IMR-90 (cell line): ENCODE data around the gene SKA2. TPM values are rescaled to one million over a fixed set of nuclear protein-coding genes. Genes with fewer than 3 reads are reported as not detected.

Experiments used
- ATAC-seq: fragments of 200-7000 bp; cut with Tn5 transposase; 2 replicates; pipeline ENCODE4 v1.9.1; 2020; ENCODE audit warnings: low read depth, mild to moderate bottlenecking, moderate library complexity
- BruUV-seq: library from RNA; stranded (reverse); fragments of 400-500 nt; replicated peaks from 2 replicates; lab custom pipeline; 2021; lab: Mats Ljungman, UMichigan
- CTCF ChIA-PET: fragments of 300-600 bp; formaldehyde crosslinking; extraction: SDS; loops from one replicate; lab custom pipeline; 2021; ENCODE audit warnings: antibody characterized with exemption; lab: Yijun Ruan, JAX
- POLR2A ChIA-PET: fragments of 300-600 bp; sonication (Branson Sonifier 250); formaldehyde crosslinking; loops from one replicate; lab custom pipeline; 2022; ENCODE audit warnings: antibody characterized with exemption; ENCODE audit not compliant: unreplicated experiment; lab: Charles Lee
- DNase-seq: peaks from one replicate; pipeline ENCODE4 v3.0.0; 2013
- H2AFZ ChIP-seq: replicated peaks from 2 replicates; pipeline ENCODE3; 2013; ENCODE audit warnings: low read length, mild to moderate bottlenecking; ENCODE audit not compliant: poor library complexity
- H2AK5ac ChIP-seq: 2 replicates; pipeline ENCODE4 v1.6.1; 2013; ENCODE audit warnings: low read depth, low read length, inconsistent platforms
- H2AK9ac ChIP-seq: replicated peaks from 2 replicates; pipeline ENCODE3; 2013; ENCODE audit warnings: mild to moderate bottlenecking, low read depth, low read length, moderate library complexity; ENCODE audit not compliant: poor library complexity
- H2BK120ac ChIP-seq: 2 replicates; pipeline ENCODE4 v1.6.1; 2013; ENCODE audit warnings: low read depth, low read length, inconsistent platforms
- H2BK15ac ChIP-seq: 3 replicates; pipeline ENCODE4 v1.6.1; 2013; ENCODE audit warnings: low read depth, low read length, inconsistent platforms
- H2BK20ac ChIP-seq: 2 replicates; pipeline ENCODE4 v1.6.1; 2013; ENCODE audit warnings: low read depth, mild to moderate bottlenecking, inconsistent platforms, low read length, moderate library complexity
- H2BK5ac ChIP-seq: 2 replicates; pipeline ENCODE4 v1.6.1; 2013; ENCODE audit warnings: mild to moderate bottlenecking, low read depth, low read length, inconsistent platforms; ENCODE audit not compliant: poor library complexity, severe bottlenecking
- H3K14ac ChIP-seq: replicated peaks from 2 replicates; pipeline ENCODE4 v1.6.1; 2013; ENCODE audit warnings: low read depth, low read length, inconsistent platforms
- H3K18ac ChIP-seq: 2 replicates; pipeline ENCODE4 v1.6.1; 2013; ENCODE audit warnings: low read depth, low read length, control low read depth
- H3K23ac ChIP-seq: 2 replicates; pipeline ENCODE4 v1.6.1; 2013; ENCODE audit warnings: low read depth, low read length, inconsistent platforms
- H3K27ac ChIP-seq: 2 replicates; pipeline ENCODE4 v1.5.1; 2013; ENCODE audit warnings: mild to moderate bottlenecking, control low read depth, low read length; ENCODE audit not compliant: insufficient read depth
- H3K27me3 ChIP-seq: 2 replicates; pipeline ENCODE4 v1.6.1; 2013; ENCODE audit warnings: low read length; ENCODE audit not compliant: control insufficient read depth, insufficient read depth
- H3K36me3 ChIP-seq: 2 replicates; pipeline ENCODE4 v1.6.1; 2013; ENCODE audit warnings: low read length, mixed read lengths; ENCODE audit not compliant: control insufficient read depth, insufficient read depth
- H3K4ac ChIP-seq: 2 replicates; pipeline ENCODE4 v1.6.1; 2013; ENCODE audit warnings: low read depth, low read length, inconsistent platforms
- H3K4me1 ChIP-seq: 2 replicates; pipeline ENCODE4 v1.6.1; 2013; ENCODE audit warnings: low read length, mixed read lengths; ENCODE audit not compliant: control insufficient read depth, insufficient read depth
- H3K4me2 ChIP-seq: 2 replicates; pipeline ENCODE4 v1.6.1; 2013; ENCODE audit warnings: low read depth, mild to moderate bottlenecking, control low read depth, low read length, moderate library complexity
- H3K4me3 ChIP-seq: 2 replicates; pipeline ENCODE4 v1.5.1; 2013; ENCODE audit warnings: low read depth, mild to moderate bottlenecking, control low read depth, low read length, moderate library complexity; ENCODE audit not compliant: insufficient read depth
- H3K56ac ChIP-seq: 2 replicates; pipeline ENCODE4 v1.6.1; 2013; ENCODE audit warnings: low read length, inconsistent platforms; ENCODE audit not compliant: insufficient read depth; ENCODE audit errors: extremely low read depth
- H3K79me1 ChIP-seq, 2 experiments: 2 replicates each; pipeline ENCODE4 v1.6.1; 2013; ENCODE audit warnings: low read length in 2 of 2, inconsistent platforms in 1 of 2, low read depth in 1 of 2
- H3K9ac ChIP-seq: 2 replicates; pipeline ENCODE4 v1.6.1; 2013; ENCODE audit warnings: low read depth, low read length, control low read depth
- H3K9me1 ChIP-seq: 2 replicates; pipeline ENCODE4 v1.6.1; 2013; ENCODE audit warnings: low read length, inconsistent platforms; ENCODE audit not compliant: insufficient read depth
- H3K9me3 ChIP-seq: 2 replicates; pipeline ENCODE4 v1.6.1; 2013; ENCODE audit warnings: low read length; ENCODE audit not compliant: control insufficient read depth, insufficient read depth
- H4K20me1 ChIP-seq: 2 replicates; pipeline ENCODE4 v1.6.1; 2013; ENCODE audit warnings: low read length, inconsistent platforms; ENCODE audit not compliant: insufficient read depth
- H4K5ac ChIP-seq: 2 replicates; pipeline ENCODE4 v1.6.1; 2013; ENCODE audit warnings: mild to moderate bottlenecking, low read depth, low read length, control low read depth
- H4K8ac ChIP-seq, 2 experiments: 2 replicates each; pipeline ENCODE4 v1.6.1; 2013; ENCODE audit warnings: low read depth in 2 of 2, low read length in 2 of 2, control low read depth in 1 of 2, inconsistent platforms in 1 of 2
- H4K91ac ChIP-seq: 2 replicates; pipeline ENCODE4 v1.6.1; 2013; ENCODE audit warnings: low read depth, low read length, inconsistent platforms; ENCODE audit not compliant: insufficient read depth
- FOS ChIP-seq: fragments of 150-350 bp; IDR thresholded peaks from 2 replicates; pipeline ENCODE4 v1.6.1; 2016; ENCODE audit warnings: low read depth, low read length
- MXI1 ChIP-seq: IDR thresholded peaks from 2 replicates; pipeline ENCODE4 v1.6.1; 2012; ENCODE audit warnings: low read depth, mild to moderate bottlenecking, low read length, moderate library complexity, borderline replicate concordance
- WGBS, 2 experiments: methylation state at CpG; one replicate each; pipeline versions ENCODE4 v1.1.5 to v1.1.7; 2013; ENCODE audit warnings: missing lambda C conversion rate in 2 of 2; ENCODE audit not compliant: insufficient read length in 1 of 2; ENCODE audit errors: extremely low coverage in 2 of 2; 5-methylcytosine and 5-hydroxymethylcytosine counted together
- dilution Hi-C: fragments of 300-500 bp; cut with HindIII; formaldehyde crosslinking; loops from one replicate; pipeline ENCODE4 v1.14.3; 2018; ENCODE audit warnings: low sequenced_read_pairs; ENCODE audit not compliant: unreplicated experiment
- in situ Hi-C: fragments of 300-500 bp; cut with MboI; formaldehyde crosslinking; loops from 3 replicates; pipeline ENCODE4 v1.14.3; 2019; ENCODE audit warnings: low sequenced_read_pairs, inconsistent platforms, mixed read lengths
- intact Hi-C: fragments of 100-400 bp; cut with micrococcal nuclease; formaldehyde crosslinking; loops from 2 replicates; pipeline ENCODE4 v1.10.0; 2022
- polyA plus RNA-seq, 3 experiments: library from polyadenylated mRNA; depleted of rRNA; stranded (reverse); fragments of >200 nt; gene quantifications; 2 replicates each; pipeline ENCODE4 v1.2.3, GENCODE V29; 2012; ENCODE audit warnings: low replicate concordance in 1 of 3
- total RNA-seq: library from RNA; depleted of rRNA; stranded (reverse); fragments of >200 nt; gene quantifications from 2 replicates; pipeline ENCODE4 v1.2.3, GENCODE V29; 2012

Gene SKA2
- total and polyA plus RNA-seq, 2 of the 4 experiments (the other 2 are of a cell fraction): 30.4 to 38.7 TPM

- ATAC-seq: no peak; the same call in 1 of the 2 replicates
- Histone ChIP-seq H4K20me1 (peaks cover 11% of the 10 kb centered on the region), H2AFZ (peak overlapping the region; percentile 94), H3K23ac (peak overlapping the region; percentile 100), H2AK5ac (peak overlapping the region; percentile 96), H4K8ac (peak overlapping the region; percentile 85 to 99), H4K5ac (no peak overlapping the region), H3K4me3 (peak overlapping the region; percentile 73), H2BK20ac (no peak overlapping the region), H3K4me1 (peaks cover 3% of the 10 kb centered on the region), H3K14ac (peak overlapping the region; percentile 93), H3K18ac (peak overlapping the region; percentile 59), H3K36me3 (peaks cover 1% of the 10 kb centered on the region; the same call in 1 of the 2 replicates), H3K4me2 (peak overlapping the region; percentile 62), H2BK5ac (peak overlapping the region; percentile 95), H3K27ac (peak overlapping the region; percentile 89), H2AK9ac (peak overlapping the region; percentile 99), H3K9me1 (peaks cover 7% of the 10 kb centered on the region), H3K27me3 (no peaks in the 10 kb centered on the region), H3K4ac (peak overlapping the region; percentile 96), H2BK120ac (peak overlapping the region; percentile 73), H3K9ac (peak overlapping the region; percentile 92), H2BK15ac (peak overlapping the region; percentile 95; the same call in 2 of the 3 replicates), H4K91ac (peak overlapping the region; percentile 98), H3K56ac (peak overlapping the region; percentile 99), H3K9me3 (no peaks in the 10 kb centered on the region), H3K79me1 (peaks cover 0 to 29% of the 10 kb centered on the region in 2 experiments; a peak in 3 of 4 replicates)
- BruUV-seq: no TSS peak
- POLR2A ChIA-PET: no interaction called here
- TF ChIP-seq FOS (no peak), MXI1 (no peak; the same call in 1 of the 2 replicates)
- dilution Hi-C loops: no loop called here
- CTCF ChIA-PET: no interaction called here
- in situ Hi-C loops: no loop called here
- 1% methylated on average over 17 of the region's 25 CpGs; no CpG with 5 or more reads in 1 of the 2 experiments for WGBS, 2 experiments
- peak; percentile 39 for DNase-seq
- intact Hi-C loops: loop anchor here (1.0 to 10.0 kb wide), 2 partner anchors 116 to 520 kb away; no protein-coding TSS in a partner anchor
These were observed 680 bp downstream of the SKA2 start for GRCh38 chr17:59154292-59154720.
